Progenitor cell of endocrine pancreas (in vitro differentiated cells): ENCODE data around the gene SUN2. TPM values are rescaled to one million over a fixed set of nuclear protein-coding genes. Genes with fewer than 3 reads are reported as not detected.

Experiments used
- DNase-seq: peaks from one replicate; pipeline ENCODE4 v3.0.0; 2021; ENCODE audit warnings: low spot score; ENCODE audit not compliant: unreplicated experiment
- H3K27ac Mint-ChIP-seq: 2 replicates; pipeline ENCODE4 v1.8.0; 2021; ENCODE audit warnings: mild to moderate bottlenecking, moderate library complexity, mixed read lengths
- H3K27me3 Mint-ChIP-seq: 2 replicates; pipeline ENCODE4 v1.8.0; 2021; ENCODE audit warnings: mixed read lengths
- H3K36me3 Mint-ChIP-seq: 2 replicates; pipeline ENCODE4 v1.8.0; 2022; ENCODE audit warnings: mixed read lengths; ENCODE audit not compliant: insufficient read depth
- H3K4me1 Mint-ChIP-seq: 2 replicates; pipeline ENCODE4 v1.8.0; 2021; ENCODE audit warnings: low read depth, mixed read lengths
- H3K4me3 Mint-ChIP-seq: 2 replicates; pipeline ENCODE4 v1.8.0; 2021; ENCODE audit warnings: low read depth, mild to moderate bottlenecking, moderate library complexity, mixed read lengths
- H3K9me3 Mint-ChIP-seq: 2 replicates; pipeline ENCODE4 v1.8.0; 2021; ENCODE audit warnings: low read depth, mixed read lengths
- CTCF ChIP-seq: fragments of 200-600 bp; sonication (generic); IDR thresholded peaks from one replicate; pipeline ENCODE4 v1.5.0; 2021; ENCODE audit warnings: antibody characterized with exemption, mild to moderate bottlenecking; ENCODE audit not compliant: unreplicated experiment
- total RNA-seq: library from RNA; stranded (reverse); gene quantifications from 2 replicates; pipeline ENCODE4 v1.2.1, GENCODE V29; 2021

The SUN2 gene
- total RNA-seq, 1 donor from 2014 or later = 66.1 TPM

- Mint-ChIP-seq H3K9me3 (no peaks in the 10 kb centered on the region), H3K4me1 (peaks cover 2% of the 10 kb centered on the region), H3K27ac (peak overlapping the region; percentile 51), H3K36me3 (peaks cover 15% of the 10 kb centered on the region), H3K27me3 (no peaks in the 10 kb centered on the region), H3K4me3 (no peak overlapping the region)
- no peak for DNase-seq
- peak; percentile 50 for TF ChIP-seq CTCF
These were observed 37.4 kb downstream of the SUN2 start for GRCh38 chr22:38718414-38718813.

GRCh38 chr22:38717244-38717643 lies 38.6 kb downstream of the SUN2 start:
- DNase-seq = no peak
- no peak overlapping the region for H3K4me3 Mint-ChIP-seq
- H3K27ac Mint-ChIP-seq = peak overlapping the region; percentile 19
- peaks cover 2% of the 10 kb centered on the region for H3K4me1 Mint-ChIP-seq
- H3K27me3 Mint-ChIP-seq = no peaks in the 10 kb centered on the region
- H3K36me3 Mint-ChIP-seq = peaks cover 11% of the 10 kb centered on the region
- no peak for TF ChIP-seq CTCF
- H3K9me3 Mint-ChIP-seq = no peaks in the 10 kb centered on the region

- Mint-ChIP-seq H3K27me3 (no peaks in the 10 kb centered on the region), H3K4me1 (peaks cover 3% of the 10 kb centered on the region), H3K27ac (peak overlapping the region; percentile 49), H3K4me3 (no peak overlapping the region), H3K36me3 (peaks cover 8% of the 10 kb centered on the region), H3K9me3 (no peaks in the 10 kb centered on the region)
- no peak for TF ChIP-seq CTCF
- DNase-seq = no peak
These were observed 39.0 kb downstream of the SUN2 start for GRCh38 chr22:38716826-38717225.

GRCh38 chr22:38716271-38716670 lies 39.5 kb downstream of the SUN2 start:
- Mint-ChIP-seq H3K9me3 (no peaks in the 10 kb centered on the region), H3K4me3 (no peak overlapping the region), H3K27me3 (no peaks in the 10 kb centered on the region), H3K4me1 (peaks cover 3% of the 10 kb centered on the region), H3K27ac (no peak overlapping the region), H3K36me3 (peaks cover 6% of the 10 kb centered on the region)
- DNase-seq = no peak
- no peak for TF ChIP-seq CTCF

GRCh38 chr22:38715852-38716251 lies 39.9 kb downstream of the SUN2 start:
- H3K27me3 Mint-ChIP-seq = no peaks in the 10 kb centered on the region
- no peak overlapping the region for H3K4me3 Mint-ChIP-seq
- H3K4me1 Mint-ChIP-seq = peaks cover 3% of the 10 kb centered on the region
- H3K36me3 Mint-ChIP-seq = peaks cover 6% of the 10 kb centered on the region
- no peaks in the 10 kb centered on the region for H3K9me3 Mint-ChIP-seq
- H3K27ac Mint-ChIP-seq = no peak overlapping the region
- no peak for DNase-seq
- TF ChIP-seq CTCF = no peak
